Activated CD8-positive, alpha-beta memory T cell treated with anti-CD3 and anti-CD28 coated beads, Interleukin-2, amount 50 U/mL, for 48 hours (primary cell): Measurements from ENCODE around the gene RNASE7.
A peak's percentile ranks its signal among the peaks of the same experiment; 100 is the strongest.

Experiments
- DNase-seq: peaks from one replicate; pipeline ENCODE4 v3.0.0-alpha.2; 2020

The RNASE7 gene

DNA sequence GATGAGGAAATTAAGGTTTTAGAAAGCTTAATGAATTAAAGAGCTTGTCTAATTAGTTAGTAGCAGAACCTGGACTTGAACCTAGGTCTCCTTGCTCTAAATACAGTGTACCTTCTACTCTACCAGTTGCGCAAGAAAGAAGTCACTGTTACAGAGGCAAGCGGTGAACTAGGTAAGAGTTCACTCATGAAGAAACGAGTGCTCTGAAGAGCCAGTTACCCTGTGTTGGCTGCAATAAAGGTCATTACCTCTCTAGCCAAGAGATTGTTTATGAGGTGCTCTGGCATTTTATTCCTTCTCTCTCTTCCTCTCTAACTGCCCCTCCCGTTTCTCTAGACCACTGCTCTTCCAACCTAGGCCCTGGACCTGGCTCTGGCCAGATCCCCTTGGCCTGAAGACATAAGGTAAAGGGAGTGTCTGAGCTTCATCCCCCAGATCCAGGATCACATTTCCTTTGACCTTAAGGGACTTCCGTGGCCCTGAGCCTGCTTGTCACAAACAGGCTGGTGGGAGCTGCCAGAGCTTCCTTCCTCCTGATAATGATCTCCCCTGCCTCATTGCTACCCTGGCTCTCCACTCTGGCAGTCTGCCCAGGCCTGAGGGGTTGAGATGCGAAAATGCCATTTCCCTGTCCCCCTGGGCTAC lies 1.9 kb downstream of the RNASE7 start:
- DNase-seq, result no peak

DNA sequence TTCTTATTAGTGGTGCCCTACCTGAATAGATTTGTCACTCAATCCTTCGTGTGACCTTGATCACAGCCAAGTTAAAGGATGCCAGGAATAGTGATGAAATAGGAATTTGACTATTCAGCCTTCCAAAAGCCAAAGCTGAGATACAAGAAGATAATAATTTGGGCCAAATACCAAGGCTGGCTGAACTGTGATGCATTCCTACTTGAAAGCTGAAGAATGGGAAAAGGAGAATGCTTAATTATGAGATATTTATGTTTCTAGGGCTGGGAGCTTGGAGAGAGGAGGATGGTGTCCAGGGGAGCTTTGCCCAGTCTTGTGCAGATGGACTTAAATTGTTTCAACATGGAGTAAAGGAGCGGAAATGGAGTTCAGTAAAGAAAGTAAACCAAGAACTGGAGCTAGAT lies 5.2 kb downstream of the RNASE7 start:
- DNase-seq, result no peak

DNA sequence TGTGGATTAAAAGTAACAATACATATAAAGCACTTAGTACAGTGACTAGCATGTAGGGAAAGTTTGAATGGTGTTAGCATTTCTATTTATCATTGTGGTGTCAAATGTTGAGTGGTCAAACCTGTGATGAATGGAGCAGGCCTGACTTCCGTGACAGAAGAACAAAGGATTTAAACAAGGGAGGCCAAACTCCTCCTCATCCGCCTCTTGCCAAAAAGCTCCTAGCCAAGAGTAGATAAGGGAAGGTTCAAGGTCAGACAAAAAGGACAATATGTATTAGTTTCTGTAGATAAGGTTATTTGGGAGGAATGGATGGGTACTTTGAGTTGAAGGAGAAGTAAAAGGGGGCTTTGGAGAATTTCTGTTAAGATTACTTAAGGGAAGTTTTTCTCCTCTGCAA lies 6.5 kb downstream of the RNASE7 start:
- DNase-seq, result no peak

DNA sequence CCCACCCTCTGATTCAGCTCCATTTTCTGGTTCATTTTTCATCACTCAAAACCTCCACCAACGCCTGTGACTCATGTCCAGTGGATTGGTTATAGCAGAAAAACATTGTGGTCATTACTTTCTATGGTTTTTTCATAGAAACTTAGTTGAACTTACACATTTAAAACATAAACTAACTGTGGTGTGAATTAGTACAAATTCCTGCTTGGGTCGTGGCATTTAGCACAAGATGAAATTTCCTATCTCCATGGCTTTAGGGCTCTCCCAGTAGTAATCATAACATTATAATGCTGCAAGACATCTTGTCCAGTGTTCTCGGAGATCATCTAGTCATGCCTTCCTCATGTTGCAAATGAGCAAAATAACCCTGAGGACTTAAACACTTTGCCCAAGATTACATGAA lies 7.1 kb downstream of the RNASE7 start:
- no peak for DNase-seq

DNA sequence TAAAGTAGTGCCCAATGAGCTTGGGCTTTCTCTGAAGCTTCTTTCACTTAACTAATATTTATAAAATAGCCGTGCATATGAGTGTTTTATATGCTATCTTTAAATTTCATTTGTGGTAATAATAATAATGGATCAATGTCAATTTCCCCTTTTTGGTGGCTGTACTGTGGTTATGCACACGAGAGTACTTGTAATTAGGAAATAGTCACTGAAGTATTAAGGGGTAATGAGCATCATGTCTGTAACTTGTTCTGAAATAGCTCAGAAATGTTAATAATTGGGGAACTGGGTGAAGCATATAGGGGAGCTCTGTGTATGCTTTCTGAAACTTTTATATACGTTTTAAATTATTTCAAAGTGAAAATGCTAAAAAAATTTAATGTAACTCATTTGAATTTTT lies 8.4 kb downstream of the RNASE7 start:
- DNase-seq, result no peak

DNA sequence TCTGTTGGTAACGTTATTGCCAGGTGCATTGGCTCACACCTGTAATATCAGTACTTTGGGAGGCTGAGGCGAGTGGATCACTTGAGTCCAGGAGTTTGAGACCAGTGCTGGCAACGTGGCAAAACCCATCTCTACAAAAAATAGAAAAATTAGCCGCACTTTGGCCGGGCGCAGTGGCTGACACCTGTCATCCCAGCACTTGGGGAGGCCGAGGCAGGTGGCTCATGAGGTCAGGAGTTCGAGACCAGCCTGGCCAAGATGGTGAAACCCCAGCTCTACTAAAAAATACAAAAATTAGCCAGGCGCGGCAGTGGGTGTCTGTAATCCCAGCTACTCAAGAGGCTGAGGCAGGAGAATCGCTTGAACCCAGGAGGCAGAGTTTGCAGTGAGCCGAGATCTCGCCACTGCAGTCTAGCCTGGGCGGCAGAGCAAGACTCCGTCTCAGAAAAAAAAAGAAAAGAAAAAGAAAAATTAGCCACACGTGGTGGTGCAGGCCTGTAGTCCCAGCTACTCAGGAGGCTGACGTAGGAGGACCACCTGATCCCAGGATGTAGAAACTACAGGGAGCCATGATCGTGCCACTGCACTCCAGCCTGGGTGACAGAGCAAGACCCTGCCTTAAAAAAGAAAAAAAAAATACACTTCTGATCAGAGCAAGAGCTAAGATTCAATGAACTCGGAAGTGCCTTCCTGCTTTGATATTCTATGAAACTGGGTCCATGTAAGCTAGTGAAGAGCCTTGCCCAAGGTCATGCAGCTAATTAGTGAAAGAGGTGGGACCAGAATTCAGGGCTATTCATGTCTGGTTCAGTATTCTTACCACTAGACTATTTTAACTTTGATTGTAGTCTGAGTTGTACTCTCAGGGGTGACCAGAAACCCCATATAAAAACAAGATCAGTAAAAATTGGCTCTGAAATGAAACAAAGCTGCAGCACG lies 11.3 kb downstream of the RNASE7 start:
- no peak for DNase-seq

DNA sequence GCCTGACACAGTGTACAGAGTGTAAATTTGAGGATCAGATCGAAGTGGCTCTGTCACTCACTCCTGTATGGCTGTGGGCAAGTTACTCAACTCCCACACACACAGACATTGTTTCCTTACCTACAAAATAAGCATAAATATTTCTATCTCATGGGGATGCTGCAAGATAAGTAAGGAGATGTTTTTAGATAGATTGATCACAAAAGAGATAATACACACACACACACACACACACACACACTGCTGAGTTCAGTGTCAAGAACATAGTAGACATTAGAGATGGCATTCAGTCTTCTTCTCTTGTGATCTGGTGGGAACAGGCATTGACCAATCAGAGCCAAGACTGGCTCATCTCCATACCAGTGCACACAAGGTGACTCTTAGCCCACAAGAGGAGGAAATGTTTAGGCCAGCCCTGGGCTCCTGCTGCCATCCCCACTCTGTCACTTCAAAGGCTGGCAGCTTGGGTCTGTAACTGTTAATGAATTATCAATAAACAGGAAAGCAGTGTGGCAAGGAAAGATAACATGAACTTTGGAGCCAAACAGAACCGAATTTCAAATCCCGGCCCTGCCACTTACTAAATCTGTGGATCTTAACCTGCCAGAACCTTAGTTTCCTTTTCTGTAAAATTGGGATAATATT lies 12.1 kb downstream of the RNASE7 start:
- DNase-seq, result no peak

DNA sequence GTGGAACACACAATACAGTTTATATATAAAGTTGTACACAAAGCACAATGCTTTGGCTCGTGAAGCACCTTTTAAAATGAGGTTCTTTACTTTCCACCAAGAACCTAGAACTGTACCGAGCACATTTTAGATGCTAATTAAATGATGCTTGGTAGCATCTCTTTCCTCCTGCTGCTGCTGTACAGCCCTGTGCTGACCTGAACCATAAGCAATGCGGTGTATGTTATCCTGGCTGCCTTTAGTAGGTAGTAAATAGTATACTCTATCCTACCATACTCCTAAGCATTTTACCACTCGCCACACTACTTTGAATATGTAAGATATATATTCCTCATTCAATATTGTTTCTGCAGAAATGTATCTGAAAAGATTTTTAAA lies 12.6 kb downstream of the RNASE7 start:
- no peak for DNase-seq

DNA sequence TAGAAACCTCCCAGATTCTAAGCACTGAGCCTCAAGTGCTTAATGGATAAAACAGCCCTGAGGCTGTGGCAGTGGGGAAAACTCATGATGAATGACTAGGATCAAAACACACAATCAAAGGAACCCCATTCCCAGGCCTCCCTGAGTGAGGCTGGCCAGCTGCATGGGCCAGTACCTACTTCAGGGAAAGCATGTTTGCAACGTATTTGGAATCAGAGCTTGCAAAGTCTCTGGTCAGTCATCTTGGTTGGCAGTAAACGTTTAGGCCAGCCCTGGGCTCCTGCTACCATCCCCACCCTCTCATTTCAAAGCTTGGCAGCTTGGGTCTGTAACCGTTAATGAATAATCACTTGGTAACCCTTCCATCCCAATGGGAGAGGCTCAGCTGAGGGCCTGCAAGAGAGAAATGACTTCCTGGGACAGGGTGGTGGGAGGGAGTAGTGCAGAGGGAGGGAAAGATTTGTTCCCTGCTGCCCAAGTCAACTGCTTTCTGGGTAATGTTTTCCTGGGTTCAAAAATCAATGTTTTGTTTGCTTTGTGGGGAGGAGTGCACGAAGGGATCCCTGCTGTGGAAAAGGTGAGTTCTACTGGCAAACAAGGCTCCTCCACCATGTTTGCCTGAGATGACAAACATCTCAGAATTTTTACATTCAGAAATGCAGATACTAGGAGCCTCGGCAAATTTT lies 13.4 kb downstream of the RNASE7 start:
- no peak for DNase-seq

DNA sequence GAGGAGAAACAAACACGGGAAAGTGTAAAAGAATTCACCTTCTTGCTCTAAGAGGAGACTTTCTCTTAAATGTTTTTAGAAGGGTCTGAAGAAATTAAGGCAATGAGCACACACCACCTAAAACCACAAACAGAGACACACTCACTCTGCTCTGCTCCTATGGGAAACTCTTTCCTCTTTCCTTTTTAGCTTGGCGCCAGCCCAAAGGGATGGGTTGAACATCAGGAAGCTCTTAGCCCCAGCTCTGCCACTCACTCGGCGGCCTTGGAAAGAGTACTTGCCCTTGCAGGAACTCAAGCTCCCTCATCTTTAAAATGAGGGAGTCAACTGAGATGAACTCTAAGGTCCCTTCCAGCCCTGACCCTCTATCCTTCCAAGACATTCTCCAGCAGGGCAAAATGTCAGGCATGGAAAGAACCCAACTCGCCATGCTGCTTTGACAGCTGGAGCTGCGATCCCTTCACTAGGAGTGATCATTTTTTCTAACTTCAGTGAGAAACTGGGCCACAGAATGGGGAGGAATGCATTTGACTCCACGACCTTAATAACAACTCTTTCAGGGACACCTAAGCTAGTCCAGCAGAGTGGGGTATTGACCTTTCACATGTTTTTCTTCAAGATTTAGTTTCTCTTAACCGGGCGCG lies 14.5 kb downstream of the RNASE7 start:
- DNase-seq, result no peak

DNA sequence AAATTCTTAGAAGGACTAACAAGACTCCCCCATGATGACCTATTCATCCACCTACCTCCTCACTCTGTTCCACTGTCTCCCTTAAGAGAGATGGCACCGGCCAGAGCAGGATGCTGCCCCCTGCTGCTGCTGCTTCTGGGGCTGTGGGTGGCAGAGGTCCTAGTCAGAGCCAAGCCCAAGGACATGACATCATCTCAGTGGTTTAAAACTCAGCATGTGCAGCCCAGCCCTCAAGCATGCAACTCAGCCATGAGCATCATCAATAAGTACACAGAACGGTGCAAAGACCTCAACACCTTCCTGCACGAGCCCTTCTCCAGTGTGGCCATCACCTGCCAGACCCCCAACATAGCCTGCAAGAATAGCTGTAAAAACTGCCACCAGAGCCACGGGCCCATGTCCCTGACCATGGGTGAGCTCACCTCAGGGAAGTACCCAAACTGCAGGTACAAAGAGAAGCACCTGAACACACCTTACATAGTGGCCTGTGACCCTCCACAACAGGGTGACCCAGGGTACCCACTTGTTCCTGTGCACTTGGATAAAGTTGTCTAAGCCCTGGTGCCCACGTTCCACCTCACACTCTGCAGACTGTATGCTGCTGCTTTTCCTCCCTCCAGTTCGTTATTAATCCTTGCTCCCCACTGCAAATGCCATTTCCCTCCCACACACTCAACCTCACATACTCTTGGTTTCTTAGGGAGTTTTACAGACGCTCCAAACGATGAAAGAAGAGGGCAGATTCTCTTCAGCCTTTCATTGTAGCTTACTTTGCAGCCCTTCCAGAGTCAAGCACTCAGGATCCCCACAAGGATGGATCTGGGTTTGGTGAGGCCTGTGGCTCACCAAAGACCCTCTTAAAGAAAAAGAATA lies 15.9 kb downstream of the RNASE7 start, which contains the start of gene RNASE8:
RNASE8 (plus strand) TSS at position 20 of the 873 bp plus-strand sequence; CDS start at position 91, 71 bp downstream.
- DNase-seq, result no peak

DNA sequence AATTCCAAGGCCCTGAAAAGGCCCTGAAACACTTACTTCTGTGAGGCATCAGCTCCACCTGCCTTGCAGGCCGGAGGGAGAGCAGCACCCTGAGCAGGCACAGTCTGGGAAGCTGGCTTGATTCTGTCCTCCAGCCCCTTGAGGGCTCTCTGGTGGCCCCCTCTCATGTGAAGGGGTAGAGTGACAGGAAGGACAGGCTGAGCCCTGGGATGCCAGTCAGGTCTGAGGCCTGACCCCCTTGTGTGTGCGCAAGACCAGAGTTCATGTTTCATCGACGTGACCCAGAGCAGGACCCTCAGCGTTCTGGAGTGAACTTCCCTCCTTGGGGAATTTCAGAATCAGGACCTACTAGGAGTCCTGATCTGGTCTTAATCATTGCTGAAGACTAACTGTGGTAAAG lies 16.7 kb downstream of the RNASE7 start:
- no peak for DNase-seq

DNA sequence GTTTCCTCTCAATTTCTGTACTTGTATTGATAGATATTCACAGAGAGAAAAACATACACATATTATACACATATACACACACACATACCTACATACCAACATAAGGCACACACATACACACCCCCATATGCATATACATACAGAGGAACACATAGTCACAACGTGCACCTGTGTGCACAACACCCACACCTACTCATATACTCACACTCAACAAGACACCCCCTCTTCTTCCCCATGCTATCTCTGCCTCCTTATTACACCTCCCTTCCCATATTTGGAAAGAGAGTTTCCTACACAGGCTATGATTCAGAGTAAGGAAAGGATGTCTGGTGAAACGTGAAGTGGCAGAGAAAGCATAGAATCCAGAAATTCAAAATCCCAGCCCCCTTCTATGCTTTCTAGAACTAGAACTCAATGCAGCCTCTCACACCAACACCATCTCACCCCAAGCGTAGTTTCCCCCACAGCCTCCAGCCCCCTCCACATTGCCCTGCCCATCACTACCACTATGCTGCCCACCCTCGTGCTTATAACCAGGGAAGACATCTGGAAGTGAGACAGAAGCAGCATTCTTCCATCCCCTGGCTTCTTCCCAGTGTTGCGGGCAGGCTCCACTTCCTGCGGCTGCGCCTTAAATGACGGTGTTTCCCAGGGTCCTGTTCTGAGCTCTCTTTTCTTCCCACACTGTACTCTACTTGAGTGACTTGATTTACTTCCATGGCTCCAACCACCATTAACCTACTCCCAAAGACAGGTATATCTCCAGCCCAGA lies 17.9 kb downstream of the RNASE7 start:
- DNase-seq, result no peak

DNA sequence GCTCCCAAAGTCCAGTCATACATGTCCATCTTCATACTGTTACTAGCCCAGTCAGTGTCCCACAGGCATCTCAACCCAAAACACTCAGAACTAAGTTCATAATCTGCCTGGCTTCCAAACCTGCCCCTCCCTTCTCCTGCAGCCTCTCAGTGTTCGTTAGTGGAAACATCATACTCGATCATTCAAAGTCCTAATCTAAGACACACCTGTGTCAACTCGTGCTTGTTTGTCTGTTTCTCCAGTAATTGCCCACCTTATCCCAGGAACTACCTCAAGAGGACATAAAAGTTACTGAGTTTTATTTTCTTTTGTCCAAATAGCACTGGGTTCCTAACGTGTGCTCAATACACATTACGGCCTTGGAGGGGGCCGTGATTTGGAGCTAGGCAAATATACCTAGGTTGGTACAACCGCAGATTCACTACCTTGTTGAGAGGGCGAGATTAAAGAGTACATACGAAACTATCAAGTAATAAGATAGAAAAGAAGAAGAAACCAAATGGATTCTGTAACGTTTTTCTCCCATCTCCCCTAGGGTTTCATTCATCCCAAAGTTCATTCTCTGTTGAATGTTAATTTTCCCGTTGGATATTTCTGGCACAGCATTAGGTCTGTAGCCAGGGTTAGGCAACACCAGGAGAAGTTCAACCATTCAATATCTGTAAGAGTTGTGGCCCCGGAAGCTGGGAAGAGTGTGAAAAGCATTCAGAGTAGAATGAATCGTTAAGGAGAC lies 18.6 kb downstream of the RNASE7 start:
- DNase-seq, result no peak

DNA sequence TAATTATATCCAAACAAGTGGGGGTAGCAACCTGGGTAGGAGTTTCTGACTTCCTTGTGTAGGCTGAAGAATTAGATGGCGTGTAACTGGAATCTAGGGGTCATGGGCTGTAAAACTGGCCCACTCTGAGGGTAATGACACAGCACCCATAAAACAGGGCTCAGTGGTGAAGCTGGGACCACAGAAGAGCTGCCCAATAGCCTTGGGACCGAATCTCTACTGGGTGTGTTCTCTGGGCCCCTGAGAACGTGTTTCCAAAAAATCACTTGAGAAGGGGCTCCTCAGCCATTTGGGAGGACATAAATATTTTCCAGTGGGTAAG lies 19.1 kb downstream of the RNASE7 start:
- DNase-seq, result no peak

DNA sequence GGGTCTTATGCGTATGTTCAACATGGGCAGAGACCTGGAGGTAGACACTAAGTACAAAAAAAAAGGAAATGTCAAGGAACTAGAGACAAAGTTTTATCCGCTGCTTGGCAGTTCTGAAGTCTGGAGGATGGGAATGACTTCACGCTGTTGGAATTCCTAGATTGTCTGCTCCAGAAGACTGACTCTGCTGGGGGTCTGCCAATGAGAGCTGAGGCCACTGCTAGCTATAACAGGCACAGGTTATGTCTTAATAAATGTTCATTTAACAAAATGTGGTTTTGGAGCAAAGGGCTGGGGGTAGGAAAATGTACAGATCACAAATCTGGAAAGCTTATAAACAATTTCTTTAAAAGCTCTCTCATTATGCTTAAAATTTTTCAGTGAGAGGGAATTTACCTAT lies 21.3 kb downstream of the RNASE7 start:
- no peak for DNase-seq

DNA sequence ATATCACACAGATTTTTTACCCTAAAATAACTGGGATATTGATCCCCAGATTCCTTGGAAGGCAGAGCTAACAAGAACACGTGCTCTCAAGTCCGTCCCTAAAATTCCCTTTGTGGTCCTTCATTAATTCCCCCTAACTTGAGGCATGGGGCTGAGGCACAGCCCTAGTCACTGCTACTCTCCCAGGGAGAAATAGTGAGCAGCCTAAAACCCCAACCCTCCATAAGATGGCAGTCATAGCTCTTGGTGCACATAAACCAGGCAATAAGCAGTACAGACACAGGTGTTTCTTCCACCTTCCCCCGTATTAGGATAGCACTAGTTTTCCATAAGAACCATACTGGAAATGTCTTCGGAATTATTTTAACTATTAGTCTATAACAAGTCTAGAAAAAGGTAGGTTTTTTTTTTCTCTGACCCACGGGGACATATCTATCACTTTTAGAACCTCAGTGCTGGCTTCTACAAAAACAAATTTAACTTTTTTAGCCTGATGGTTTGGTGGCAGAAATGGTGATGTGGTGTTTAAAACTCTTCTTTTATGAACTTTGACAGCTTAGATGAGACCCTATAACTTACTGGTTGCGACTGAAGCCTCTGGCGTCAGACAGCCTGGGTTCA lies 24.8 kb downstream of the RNASE7 start:
- DNase-seq, result no peak

DNA sequence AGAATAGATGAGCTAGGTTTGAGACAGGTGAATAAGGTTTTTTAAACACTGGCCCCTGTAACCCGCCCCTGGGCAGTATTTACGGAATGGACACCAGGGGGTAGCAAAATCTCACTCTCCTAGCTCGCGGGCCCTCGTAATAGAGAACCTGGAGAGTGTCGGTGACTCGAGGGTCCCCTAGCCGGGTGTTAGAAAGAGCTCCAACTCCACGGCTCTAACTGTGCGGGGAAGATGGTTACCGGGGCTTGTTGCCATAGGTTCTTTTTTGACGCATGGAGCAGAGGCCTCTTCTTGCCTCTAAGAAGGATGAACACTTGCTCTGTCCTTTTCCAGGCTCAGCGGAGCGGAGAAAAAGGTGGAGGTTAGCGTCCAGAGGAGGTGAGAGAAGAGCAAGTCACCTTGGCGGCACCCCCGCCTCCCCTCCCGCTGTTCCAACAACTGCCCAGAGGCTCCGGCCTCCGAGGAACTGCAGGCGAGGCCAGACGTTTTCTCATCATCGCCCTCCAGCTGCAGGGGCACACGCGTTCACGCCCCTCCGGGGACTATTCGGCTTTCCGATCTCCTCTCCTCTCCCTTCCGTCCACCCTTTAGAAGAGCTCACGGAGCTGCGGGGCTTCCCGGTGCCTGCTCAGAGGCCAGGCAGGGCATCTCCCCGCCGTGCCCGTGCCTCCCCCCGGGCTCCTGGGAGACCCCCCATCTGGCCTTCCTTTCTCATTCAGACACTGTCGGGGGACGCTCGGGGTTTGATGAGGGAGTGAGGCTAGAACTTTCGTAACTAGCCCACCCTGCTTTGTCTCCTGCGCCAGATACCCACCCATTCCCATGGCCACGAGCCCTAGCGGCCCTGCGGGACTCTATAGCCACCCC lies 26.6 kb downstream of the RNASE7 start:
- DNase-seq, result peak; percentile 69
